ENCODE measurements around the gene VBP1. TPM values are rescaled to one million over a fixed set of nuclear protein-coding genes. Genes with fewer than 3 reads are reported as not detected.

Gene VBP1
- total and polyA plus RNA-seq, 5 experiments from 2014 or later, result 30.7 to 112 (median 78.9) TPM

DNA sequence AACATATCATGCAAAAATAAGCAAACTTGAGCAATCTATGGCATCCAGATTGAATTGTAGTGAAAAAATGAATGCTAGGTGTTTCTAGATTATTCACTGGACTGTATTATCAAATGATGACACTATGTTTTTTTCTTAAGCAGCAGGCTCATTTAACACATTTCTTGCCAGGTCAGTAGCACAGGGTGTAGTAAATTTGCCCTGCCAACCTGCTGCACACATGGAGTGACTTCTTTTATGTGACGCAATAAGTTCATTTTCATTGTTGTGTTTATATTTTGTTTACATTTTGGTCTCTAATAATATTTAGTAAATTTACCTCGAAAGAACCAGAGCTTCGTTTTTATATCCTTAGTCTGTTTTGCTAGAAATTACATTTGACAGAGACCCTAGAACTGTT, 9.5 kb downstream of the VBP1 start:
- POLR2A ChIA-PET, result no interaction called here
- Mint-ChIP-seq H3K27ac (no peak overlapping the region), H3K27me3 (no peaks in the 10 kb centered on the region), H3K4me3 (no peak overlapping the region), H3K36me3 (peaks cover 4 to 67% (median 6%) of the 10 kb centered on the region in 3 donors), H3K4me1 (peaks cover 7 to 21% (median 8%) of the 10 kb centered on the region in 4 donors), H3K9me3 (peaks cover 0 to 5% (median 0%) of the 10 kb centered on the region in 9 donors)
- ATAC-seq, result no peak
- DNase-seq, result no peak

- Mint-ChIP-seq H3K4me1 (peaks cover 12 to 29% (median 17%) of the 10 kb centered on the region in 4 donors), H3K36me3 (peaks cover 0 to 75% (median 0%) of the 10 kb centered on the region in 3 donors), H3K27ac (peak overlapping the region in 5 of 10 donors; percentile 43 to 73 (median 63)), H3K4me3 (no peak overlapping the region), H3K27me3 (no peaks in the 10 kb centered on the region), H3K9me3 (no peaks in the 10 kb centered on the region)
- ATAC-seq (no peak), DNase-seq (no peak)
- POLR2A ChIA-PET, result no interaction called here
Observed at GRCh38 chrX:155231163-155231562, 14.9 kb downstream of the VBP1 start.

- no peak overlapping the region for H3K27ac Mint-ChIP-seq
- DNase-seq (no peak), ATAC-seq (no peak)
- H3K9me3 Mint-ChIP-seq, result no peaks in the 10 kb centered on the region
- POLR2A ChIA-PET, result no interaction called here
- H3K4me1 Mint-ChIP-seq, result peaks cover 10 to 24% (median 14%) of the 10 kb centered on the region in 4 donors
- no peak overlapping the region for H3K4me3 Mint-ChIP-seq
- H3K27me3 Mint-ChIP-seq, result no peaks in the 10 kb centered on the region
- H3K36me3 Mint-ChIP-seq, result peaks cover 0 to 67% (median 3%) of the 10 kb centered on the region in 3 donors
Observed at GRCh38 chrX:155235891-155236290, 19.6 kb downstream of the VBP1 start.

GRCh38 chrX:155237719-155238118, 21.5 kb downstream of the VBP1 start:
- Mint-ChIP-seq H3K36me3 (peaks cover 0 to 58% (median 3%) of the 10 kb centered on the region in 3 donors), H3K9me3 (no peaks in the 10 kb centered on the region), H3K27me3 (no peaks in the 10 kb centered on the region), H3K4me3 (no peak overlapping the region), H3K27ac (peak overlapping the region in 5 of 10 donors; percentile 46 to 77 (median 63)), H3K4me1 (peaks cover 5 to 19% (median 10%) of the 10 kb centered on the region in 4 donors)
- POLR2A ChIA-PET, result no interaction called here
- ATAC-seq, result no peak
- no peak for DNase-seq

DNA sequence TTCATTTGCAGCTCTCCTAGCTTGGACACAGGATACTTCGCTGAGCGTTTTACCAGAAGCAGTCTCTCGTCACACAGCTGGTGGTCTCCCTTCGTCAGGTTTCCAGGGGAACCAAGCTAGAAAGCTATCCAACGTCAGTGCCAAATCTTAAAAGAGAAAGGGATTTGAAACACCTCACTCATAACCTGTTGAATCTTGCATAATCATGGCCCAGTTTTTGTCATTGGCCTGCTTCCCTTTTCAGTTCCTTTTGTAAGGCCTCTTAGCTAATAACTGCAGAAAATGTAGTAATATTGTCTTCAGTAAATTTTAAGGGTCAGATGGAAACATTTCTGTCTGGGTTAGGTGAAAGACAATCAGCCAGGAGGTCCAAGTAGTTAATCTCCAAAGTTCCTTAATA, 26.0 kb downstream of the VBP1 start:
- no peaks in the 10 kb centered on the region for H3K27me3 Mint-ChIP-seq
- POLR2A ChIA-PET, result no interaction called here
- H3K4me1 Mint-ChIP-seq, result peaks cover 0 to 14% (median 3%) of the 10 kb centered on the region in 4 donors
- DNase-seq (no peak), ATAC-seq (no peak)
- peak overlapping the region in 1 of 10 donors; percentile 34 for H3K27ac Mint-ChIP-seq
- no peak overlapping the region for H3K4me3 Mint-ChIP-seq
- H3K9me3 Mint-ChIP-seq, result no peaks in the 10 kb centered on the region
- H3K36me3 Mint-ChIP-seq, result peaks cover 0 to 22% (median 3%) of the 10 kb centered on the region in 3 donors

DNA sequence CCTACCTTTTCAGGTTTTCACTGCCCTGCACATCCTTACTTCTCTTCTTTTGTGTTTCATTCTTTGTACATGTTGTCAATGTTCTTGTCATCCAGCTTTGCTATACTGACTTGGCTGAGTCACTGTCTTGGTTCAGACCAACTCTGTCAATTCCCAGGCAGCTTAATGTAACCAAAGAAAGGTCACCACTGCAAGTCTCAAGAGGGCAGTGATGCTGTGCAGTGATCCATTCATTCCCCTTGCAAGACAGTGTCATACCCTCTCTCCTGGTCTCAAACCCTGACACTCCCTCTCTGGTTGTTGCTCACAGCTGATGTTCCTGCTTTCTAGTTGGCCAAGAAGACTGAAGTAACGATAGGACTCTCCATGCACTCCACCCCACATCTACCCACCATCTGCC, 30.5 kb downstream of the VBP1 start:
- Mint-ChIP-seq H3K36me3 (no peaks in the 10 kb centered on the region), H3K4me1 (peaks cover 0 to 16% (median 0%) of the 10 kb centered on the region in 4 donors), H3K27ac (peak overlapping the region in 3 of 10 donors; percentile 5 to 72 (median 26)), H3K9me3 (no peaks in the 10 kb centered on the region), H3K4me3 (no peak overlapping the region), H3K27me3 (no peaks in the 10 kb centered on the region)
- DNase-seq, result no peak
- POLR2A ChIA-PET, result no interaction called here
- ATAC-seq, result no peak

GRCh38 chrX:155247497-155247896, 31.2 kb downstream of the VBP1 start:
- H3K4me1 Mint-ChIP-seq, result peaks cover 0 to 16% (median 0%) of the 10 kb centered on the region in 4 donors
- H3K4me3 Mint-ChIP-seq, result no peak overlapping the region
- POLR2A ChIA-PET, result no interaction called here
- no peaks in the 10 kb centered on the region for H3K27me3 Mint-ChIP-seq
- ATAC-seq (no peak), DNase-seq (no peak)
- peak overlapping the region in 1 of 10 donors; percentile 27 for H3K27ac Mint-ChIP-seq
- no peaks in the 10 kb centered on the region for H3K9me3 Mint-ChIP-seq
- H3K36me3 Mint-ChIP-seq, result no peaks in the 10 kb centered on the region

- no peak for ATAC-seq
- POLR2A ChIA-PET, result no interaction called here
Observed at GRCh38 chrX:155251391-155251790, 35.1 kb downstream of the VBP1 start.

DNA sequence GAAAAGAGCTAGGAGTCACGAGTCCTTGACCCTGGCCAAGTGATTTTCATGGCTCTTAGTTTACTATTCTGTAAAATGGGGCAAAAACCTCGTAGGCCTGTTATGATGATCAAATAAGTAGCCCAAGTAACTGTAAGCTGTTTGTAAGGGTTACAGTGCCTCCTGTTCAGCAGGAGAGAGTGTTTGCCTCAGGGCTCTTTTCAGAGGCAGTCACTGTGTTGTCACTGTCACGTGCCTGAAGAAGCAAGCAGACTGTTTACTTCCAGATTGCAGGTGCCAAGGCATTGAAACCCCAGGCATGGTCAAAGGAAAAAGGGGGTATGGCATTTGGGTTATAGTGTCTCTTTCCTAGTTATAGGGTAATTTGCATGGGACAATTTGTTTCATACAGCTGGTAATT, 43.5 kb downstream of the VBP1 start:
- no peaks in the 10 kb centered on the region for H3K27me3 Mint-ChIP-seq
- peak overlapping the region in 1 of 10 donors; percentile 40 for H3K27ac Mint-ChIP-seq
- no peaks in the 10 kb centered on the region for H3K9me3 Mint-ChIP-seq
- peaks cover 8 to 38% (median 29%) of the 10 kb centered on the region in 4 donors for H3K4me1 Mint-ChIP-seq
- ATAC-seq (no peak), DNase-seq (no peak)
- POLR2A ChIA-PET, result no interaction called here
- H3K4me3 Mint-ChIP-seq, result no peak overlapping the region
- peaks cover 2 to 19% (median 4%) of the 10 kb centered on the region in 3 donors for H3K36me3 Mint-ChIP-seq

More at GRCh38 chrX:155251391-155251790, 35.1 kb downstream of the VBP1 start:
- Mint-ChIP-seq H3K4me1 (peaks cover 1 to 14% (median 2%) of the 10 kb centered on the region in 4 donors), H3K9me3 (no peaks in the 10 kb centered on the region), H3K27ac (no peak overlapping the region), H3K27me3 (no peaks in the 10 kb centered on the region), H3K4me3 (no peak overlapping the region), H3K36me3 (peaks cover 0 to 4% (median 0%) of the 10 kb centered on the region in 3 donors)
- no peak for DNase-seq

DNA sequence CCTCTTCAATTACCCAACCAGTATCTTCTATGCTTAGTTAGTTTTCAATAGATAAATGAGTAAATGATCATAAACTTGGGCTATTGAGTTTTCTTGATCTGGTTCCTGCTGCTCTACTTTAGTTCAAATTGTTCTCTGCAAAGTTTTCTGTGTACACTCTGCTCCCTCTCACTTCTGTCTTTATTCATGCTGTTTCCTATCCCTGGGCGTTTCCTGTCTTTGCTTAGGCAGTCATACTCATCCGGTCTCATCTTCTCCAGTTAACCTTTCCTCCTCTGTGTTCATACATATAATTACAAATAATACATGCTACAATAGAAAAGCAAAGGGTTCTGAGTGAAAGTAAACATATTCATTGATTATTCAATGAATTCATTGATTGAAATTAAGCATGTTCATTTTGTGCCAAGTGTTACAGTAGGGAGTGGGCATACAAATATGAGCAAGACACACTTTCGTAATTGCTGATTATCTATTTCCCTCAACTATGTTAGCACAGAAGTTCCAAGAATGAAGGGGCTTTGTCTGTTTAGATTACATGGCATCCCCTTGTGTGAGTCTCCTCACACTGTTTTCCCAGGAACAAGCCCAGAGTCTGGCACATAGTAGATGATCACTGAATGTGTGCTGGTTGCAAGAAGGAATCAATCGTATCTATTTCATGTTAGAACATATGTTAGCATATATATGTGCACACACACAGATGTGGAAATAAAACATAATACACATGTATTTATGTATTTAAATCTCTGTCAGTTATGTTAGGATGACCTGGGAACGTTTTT, 46.9 kb downstream of the VBP1 start:
- ATAC-seq, result peak; percentile 35 to 55
- Mint-ChIP-seq H3K27ac (peak overlapping the region; percentile 19 to 99 (median 81)), H3K27me3 (no peaks in the 10 kb centered on the region), H3K36me3 (peaks cover 0 to 16% (median 4%) of the 10 kb centered on the region in 3 donors), H3K4me1 (peaks cover 5 to 29% (median 23%) of the 10 kb centered on the region in 4 donors), H3K4me3 (peak overlapping the region; percentile 73 to 90 (median 76)), H3K9me3 (peaks cover 0 to 2% (median 0%) of the 10 kb centered on the region in 9 donors)
- peak in 4 of 10 donors; percentile 4 to 37 (median 24) for DNase-seq
- POLR2A ChIA-PET, result interaction anchor here (1.0 to 1.1 kb wide), 2 partner anchors 47 to 75 kb away, joined by 4 to 7 read pairs; partner anchors contain the start of gene VBP1

- POLR2A ChIA-PET, result interaction anchor here (1.0 to 1.1 kb wide), 2 partner anchors 47 to 76 kb away, joined by 4 to 7 read pairs; partner anchors contain the start of gene VBP1
- peaks cover 0 to 12% (median 4%) of the 10 kb centered on the region in 3 donors for H3K36me3 Mint-ChIP-seq
- H3K9me3 Mint-ChIP-seq, result peaks cover 0 to 3% (median 0%) of the 10 kb centered on the region in 9 donors
Observed at GRCh38 chrX:155263854-155264628, 47.8 kb downstream of the VBP1 start, which contains the start of gene RAB39B. TSS of gene RAB39B (minus strand) at chrX:155264491. CDS start at chrX:155264288, 203 bp downstream.

GRCh38 chrX:155266439-155266838, 50.2 kb downstream of the VBP1 start:
- peaks cover 0 to 20% (median 11%) of the 10 kb centered on the region in 4 donors for H3K4me1 Mint-ChIP-seq
- POLR2A ChIA-PET, result no interaction called here
- no peak for ATAC-seq

More at GRCh38 chrX:155263854-155264628, 47.8 kb downstream of the VBP1 start, which contains the start of gene RAB39B:
- H3K4me3 Mint-ChIP-seq, result peak within 1 kb of the TSS; percentile 73 to 90 (median 76)
- DNase-seq (peak; percentile 44 to 82 (median 62)), ATAC-seq (peak; percentile 91)
- peak within 1 kb of the TSS; percentile 60 to 99 (median 90) for H3K27ac Mint-ChIP-seq
- no peaks in the 10 kb centered on the region for H3K27me3 Mint-ChIP-seq
- H3K4me1 Mint-ChIP-seq, result peaks cover 5 to 29% (median 23%) of the 10 kb centered on the region in 4 donors

More at GRCh38 chrX:155266439-155266838, 50.2 kb downstream of the VBP1 start:
- Mint-ChIP-seq H3K36me3 (peaks cover 0 to 1% (median 0%) of the 10 kb centered on the region in 3 donors), H3K27me3 (no peaks in the 10 kb centered on the region), H3K9me3 (peaks cover 0 to 11% (median 2%) of the 10 kb centered on the region in 9 donors), H3K4me3 (no peak overlapping the region), H3K27ac (peak overlapping the region in 3 of 10 donors; percentile 27 to 66 (median 58))
- DNase-seq, result no peak
